ENCODE data around the gene IGDCC3.

The IGDCC3 gene

GRCh38 chr15:65334586-65335231 lies 43.1 kb downstream of the IGDCC3 start:
- no peak for TF ChIP-seq CTCF (IDR thresholded peaks at IDR 0.05; ENCODE audit: extremely low read depth, insufficient read depth, missing control alignments)
- in situ Hi-C loops (cut with MboI; ENCODE audit: low pct_unique_long_range_greater_than_20kb, low sequenced_read_pairs, unreplicated experiment), result no loop called here
- DNase-seq (ENCODE audit: low spot score), result no peak

- in situ Hi-C loops (cut with MboI; ENCODE audit: low pct_unique_long_range_greater_than_20kb, low sequenced_read_pairs, unreplicated experiment), result no loop called here
- DNase-seq (ENCODE audit: low spot score), result no peak
- no peak for TF ChIP-seq CTCF (IDR thresholded peaks at IDR 0.05; ENCODE audit: extremely low read depth, insufficient read depth, missing control alignments)
Measured at GRCh38 chr15:65333856-65334255, 43.9 kb downstream of the IGDCC3 start.

GRCh38 chr15:65333148-65333820 lies 44.5 kb downstream of the IGDCC3 start:
- TF ChIP-seq CTCF (IDR thresholded peaks at IDR 0.05; ENCODE audit: extremely low read depth, insufficient read depth, missing control alignments), result no peak
- DNase-seq (ENCODE audit: low spot score), result no peak
- in situ Hi-C loops (cut with MboI; ENCODE audit: low pct_unique_long_range_greater_than_20kb, low sequenced_read_pairs, unreplicated experiment), result no loop called here

- DNase-seq (ENCODE audit: low spot score), result no peak
- no peak for TF ChIP-seq CTCF (IDR thresholded peaks at IDR 0.05; ENCODE audit: extremely low read depth, insufficient read depth, missing control alignments)
- in situ Hi-C loops (cut with MboI; ENCODE audit: low pct_unique_long_range_greater_than_20kb, low sequenced_read_pairs, unreplicated experiment), result no loop called here
Measured at GRCh38 chr15:65332391-65333147, 45.2 kb downstream of the IGDCC3 start.

- no peak for DNase-seq (ENCODE audit: low spot score)
- TF ChIP-seq CTCF (IDR thresholded peaks at IDR 0.05; ENCODE audit: extremely low read depth, insufficient read depth, missing control alignments), result no peak
- in situ Hi-C loops (cut with MboI; ENCODE audit: low pct_unique_long_range_greater_than_20kb, low sequenced_read_pairs, unreplicated experiment), result no loop called here
Measured at GRCh38 chr15:65331811-65332210, 46.0 kb downstream of the IGDCC3 start.

GRCh38 chr15:65330934-65331645 lies 46.7 kb downstream of the IGDCC3 start:
- TF ChIP-seq CTCF (IDR thresholded peaks at IDR 0.05; ENCODE audit: extremely low read depth, insufficient read depth, missing control alignments), result no peak
- in situ Hi-C loops (cut with MboI; ENCODE audit: low pct_unique_long_range_greater_than_20kb, low sequenced_read_pairs, unreplicated experiment), result no loop called here
- DNase-seq (ENCODE audit: low spot score), result no peak
